ENCODE results near the gene NEURL1.

Gene NEURL1

GRCh38 chr10:103585011-103585405 is 91.5 kb downstream of the NEURL1 start:
- DNase-seq (ENCODE audit: extremely low read depth, low read depth), result no peak
- no peak for TF ChIP-seq CTCF (IDR thresholded peaks at IDR 0.05; ENCODE audit: low read depth, low read length)

GRCh38 chr10:103587073-103587472 is 93.6 kb downstream of the NEURL1 start:
- DNase-seq (ENCODE audit: extremely low read depth, low read depth), result no peak
- no peak for TF ChIP-seq CTCF (IDR thresholded peaks at IDR 0.05; ENCODE audit: low read depth, low read length)

- TF ChIP-seq CTCF (IDR thresholded peaks at IDR 0.05; ENCODE audit: low read depth, low read length), result no peak
- no peak for DNase-seq (ENCODE audit: extremely low read depth, low read depth)
Observed at GRCh38 chr10:103589074-103589630, 95.6 kb downstream of the NEURL1 start.

GRCh38 chr10:103590060-103590459 is 96.6 kb downstream of the NEURL1 start:
- no peak for DNase-seq (ENCODE audit: extremely low read depth, low read depth)
- no peak for TF ChIP-seq CTCF (IDR thresholded peaks at IDR 0.05; ENCODE audit: low read depth, low read length)

- TF ChIP-seq CTCF (IDR thresholded peaks at IDR 0.05; ENCODE audit: low read depth, low read length), result no peak
- no peak for DNase-seq (ENCODE audit: extremely low read depth, low read depth)
Observed at GRCh38 chr10:103590744-103591291, 97.3 kb downstream of the NEURL1 start.

GRCh38 chr10:103592186-103593021 is 98.9 kb downstream of the NEURL1 start:
- DNase-seq (ENCODE audit: extremely low read depth, low read depth), result no peak
- peak; percentile 66 for TF ChIP-seq CTCF (IDR thresholded peaks at IDR 0.05; ENCODE audit: low read depth, low read length)

GRCh38 chr10:103593022-103593570 is 99.6 kb downstream of the NEURL1 start:
- no peak for DNase-seq (ENCODE audit: extremely low read depth, low read depth)
- no peak for TF ChIP-seq CTCF (IDR thresholded peaks at IDR 0.05; ENCODE audit: low read depth, low read length)

Data from AG09319 (cell line).